GM21737 (cell line): ENCODE data around the gene GNAI2.
A peak's percentile ranks its signal among the peaks of the same experiment; 100 is the strongest.

Source experiments
- ATAC-seq: cut with Tn5 transposase; IDR thresholded peaks from one replicate; pipeline ENCODE4 v1.9.1; 2021; ENCODE audit warnings: mild to moderate bottlenecking, moderate library complexity; ENCODE audit not compliant: unreplicated experiment

The GNAI2 gene

GRCh38 chr3:50235716-50236483 is at the start of gene GNAI2:
Gene GNAI2, plus strand, starts transcription at chr3:50236204. Its CDS starts 132 bp downstream, at chr3:50236336.
- ATAC-seq, result peak; percentile 90

GRCh38 chr3:50187750-50188149 is 48.3 kb upstream of the GNAI2 start:
- ATAC-seq, result no peak

- no peak for ATAC-seq
Measured at GRCh38 chr3:50189274-50189673, 46.7 kb upstream of the GNAI2 start.

GRCh38 chr3:50189989-50190388 is 46.0 kb upstream of the GNAI2 start:
- ATAC-seq, result no peak

GRCh38 chr3:50190936-50191660 is 44.9 kb upstream of the GNAI2 start, which contains the start of gene GNAT1:
Gene GNAT1, plus strand, starts transcription at chr3:50191610. Its CDS starts 116 bp downstream, at chr3:50191726.
- ATAC-seq, result no peak

GRCh38 chr3:50192124-50192523 is 43.9 kb upstream of the GNAI2 start:
- ATAC-seq, result no peak

GRCh38 chr3:50192689-50193141 is 43.3 kb upstream of the GNAI2 start:
- no peak for ATAC-seq

- no peak for ATAC-seq
Measured at GRCh38 chr3:50193286-50193685, 42.7 kb upstream of the GNAI2 start.

- no peak for ATAC-seq
Measured at GRCh38 chr3:50193746-50194127, 42.3 kb upstream of the GNAI2 start.

GRCh38 chr3:50194128-50194902 is 41.7 kb upstream of the GNAI2 start:
- ATAC-seq, result no peak

- no peak for ATAC-seq
Measured at GRCh38 chr3:50194903-50195500, 41.0 kb upstream of the GNAI2 start.

GRCh38 chr3:50195501-50196252 is 40.3 kb upstream of the GNAI2 start:
- ATAC-seq, result no peak

GRCh38 chr3:50196253-50196801 is 39.7 kb upstream of the GNAI2 start:
- ATAC-seq, result no peak

- no peak for ATAC-seq
Measured at GRCh38 chr3:50201573-50202315, 34.3 kb upstream of the GNAI2 start.

GRCh38 chr3:50202353-50203112 is 33.5 kb upstream of the GNAI2 start:
- no peak for ATAC-seq

- ATAC-seq, result no peak
Measured at GRCh38 chr3:50203113-50203808, 32.7 kb upstream of the GNAI2 start.

GRCh38 chr3:50203809-50204803 is 31.9 kb upstream of the GNAI2 start:
- ATAC-seq, result no peak
